HFFc6 (cell line): Measurements from ENCODE around the gene NSG1. TPM values are rescaled to one million over a fixed set of nuclear protein-coding genes. Genes with fewer than 3 reads are reported as not detected.

Experiments used
- DNase-seq: peaks from one replicate; pipeline ENCODE4 v3.0.0-alpha.2; 2018
- H3K27ac Mint-ChIP-seq: 2 replicates; pipeline ENCODE4 v1.8.0; 2020; ENCODE audit warnings: mild to moderate bottlenecking, mixed read lengths
- H3K27me3 Mint-ChIP-seq: 2 replicates; pipeline ENCODE4 v1.8.0; 2021; ENCODE audit warnings: mild to moderate bottlenecking, moderate library complexity, mixed read lengths; ENCODE audit not compliant: insufficient read depth
- H3K36me3 Mint-ChIP-seq: 2 replicates; pipeline ENCODE4 v1.8.0; 2021; ENCODE audit warnings: low read depth, mixed read lengths
- H3K4me1 Mint-ChIP-seq: 2 replicates; pipeline ENCODE4 v1.8.0; 2020; ENCODE audit warnings: low read depth, mixed read lengths
- H3K4me3 Mint-ChIP-seq: 2 replicates; pipeline ENCODE4 v1.8.0; 2020; ENCODE audit warnings: mild to moderate bottlenecking, moderate library complexity, mixed read lengths
- H3K9me3 Mint-ChIP-seq: 2 replicates; pipeline ENCODE4 v1.8.0; 2020; ENCODE audit warnings: mild to moderate bottlenecking, mixed read lengths
- total RNA-seq, 6 experiments: library from RNA; stranded (reverse); fragmentation: NEBNext Ultra II Directional; extraction: Animal tissue kit (Norgen Biotek cat#: 25700); gene quantifications; 2 replicates in 1 of 6; 3 replicates in 5 of 6; pipeline ENCODE4 v1.2.3, GENCODE V29; 2021
- TF ChIP-seq, protein P1 (sequence below): fragments of 200-600 bp; sonication (generic); IDR thresholded peaks from 2 replicates; pipeline ENCODE4 v1.5.0; 2021; ENCODE audit warnings: antibody characterized with exemption, mild to moderate bottlenecking

NSG1 gene
- total RNA-seq, 6 experiments from 2014 or later = 0.13 to 0.14 TPM; not detected in 4

DNA sequence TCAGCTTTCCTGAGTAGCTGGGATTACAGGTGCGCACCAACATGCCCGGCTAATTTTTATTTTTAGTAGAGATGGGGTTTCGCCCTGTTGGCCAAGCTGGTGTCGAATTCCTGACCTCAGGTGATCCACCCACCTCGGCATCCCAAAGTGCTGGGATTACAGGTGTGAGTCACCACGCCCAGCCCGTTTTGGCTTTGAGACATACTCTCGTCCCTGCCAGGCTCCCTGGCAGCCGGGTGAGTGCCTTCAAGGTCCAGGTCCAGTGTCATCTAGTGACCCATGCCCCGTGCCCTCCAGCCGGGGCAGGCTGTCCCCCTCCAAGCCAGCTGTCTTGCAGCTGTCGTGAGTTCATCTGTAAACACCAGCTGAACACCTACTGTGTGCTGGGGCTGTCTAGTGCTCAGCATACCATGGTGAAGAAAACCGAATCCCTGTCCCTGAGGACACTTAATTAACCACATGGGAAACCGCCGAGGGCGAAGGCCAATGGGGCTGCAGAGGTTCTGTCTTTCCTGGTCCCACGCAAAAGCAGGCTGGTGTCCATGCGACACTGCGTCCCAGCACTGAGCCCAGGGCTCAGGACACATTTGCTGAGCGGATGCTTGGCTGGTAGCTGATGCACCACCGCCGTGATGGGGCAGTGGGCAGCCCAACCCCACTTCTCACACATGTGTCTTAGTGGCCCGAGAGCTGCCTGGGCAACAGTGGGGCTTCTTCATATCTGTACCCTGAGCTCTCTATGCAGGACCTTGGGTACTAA is 21.9 kb downstream of the NSG1 start:
- no peaks in the 10 kb centered on the region for H3K36me3 Mint-ChIP-seq
- no peaks in the 10 kb centered on the region for H3K4me1 Mint-ChIP-seq
- no peaks in the 10 kb centered on the region for H3K9me3 Mint-ChIP-seq
- no peak overlapping the region for H3K4me3 Mint-ChIP-seq
- H3K27ac Mint-ChIP-seq = no peak overlapping the region
- H3K27me3 Mint-ChIP-seq = peaks cover 36% of the 10 kb centered on the region
- no peak for DNase-seq
- TF ChIP-seq, protein P1, sequence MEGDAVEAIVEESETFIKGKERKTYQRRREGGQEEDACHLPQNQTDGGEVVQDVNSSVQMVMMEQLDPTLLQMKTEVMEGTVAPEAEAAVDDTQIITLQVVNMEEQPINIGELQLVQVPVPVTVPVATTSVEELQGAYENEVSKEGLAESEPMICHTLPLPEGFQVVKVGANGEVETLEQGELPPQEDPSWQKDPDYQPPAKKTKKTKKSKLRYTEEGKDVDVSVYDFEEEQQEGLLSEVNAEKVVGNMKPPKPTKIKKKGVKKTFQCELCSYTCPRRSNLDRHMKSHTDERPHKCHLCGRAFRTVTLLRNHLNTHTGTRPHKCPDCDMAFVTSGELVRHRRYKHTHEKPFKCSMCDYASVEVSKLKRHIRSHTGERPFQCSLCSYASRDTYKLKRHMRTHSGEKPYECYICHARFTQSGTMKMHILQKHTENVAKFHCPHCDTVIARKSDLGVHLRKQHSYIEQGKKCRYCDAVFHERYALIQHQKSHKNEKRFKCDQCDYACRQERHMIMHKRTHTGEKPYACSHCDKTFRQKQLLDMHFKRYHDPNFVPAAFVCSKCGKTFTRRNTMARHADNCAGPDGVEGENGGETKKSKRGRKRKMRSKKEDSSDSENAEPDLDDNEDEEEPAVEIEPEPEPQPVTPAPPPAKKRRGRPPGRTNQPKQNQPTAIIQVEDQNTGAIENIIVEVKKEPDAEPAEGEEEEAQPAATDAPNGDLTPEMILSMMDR = no peak

- Mint-ChIP-seq H3K4me3 (no peak overlapping the region), H3K9me3 (no peaks in the 10 kb centered on the region), H3K27me3 (peaks cover 31% of the 10 kb centered on the region), H3K36me3 (no peaks in the 10 kb centered on the region), H3K27ac (no peak overlapping the region), H3K4me1 (no peaks in the 10 kb centered on the region)
- TF ChIP-seq, protein P1 = no peak
- DNase-seq = no peak
Measured at GRCh38 chr4:4409416-4410115, 22.7 kb downstream of the NSG1 start.

DNA sequence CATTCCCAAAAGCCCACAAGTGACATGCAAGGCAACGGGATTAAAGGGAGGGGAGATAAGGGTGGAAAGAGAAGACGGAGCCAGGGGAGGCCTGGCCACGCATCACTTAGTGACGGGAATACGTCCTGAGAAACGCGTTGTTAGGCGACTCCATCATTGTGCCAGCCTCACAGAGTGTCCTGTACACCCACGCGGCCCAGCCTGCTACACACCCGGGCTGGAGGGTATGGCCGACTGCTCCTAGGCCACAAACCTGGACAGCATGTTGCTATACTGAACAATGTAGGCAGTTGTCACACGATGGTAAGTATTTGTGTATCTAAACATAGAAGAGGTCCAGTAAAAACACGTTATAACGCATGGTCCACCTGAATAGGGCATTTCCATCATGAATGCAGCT is 23.4 kb downstream of the NSG1 start:
- TF ChIP-seq, protein P1 = no peak
- peaks cover 25% of the 10 kb centered on the region for H3K27me3 Mint-ChIP-seq
- no peak for DNase-seq
- H3K4me3 Mint-ChIP-seq = no peak overlapping the region
- H3K9me3 Mint-ChIP-seq = no peaks in the 10 kb centered on the region
- no peaks in the 10 kb centered on the region for H3K36me3 Mint-ChIP-seq
- no peaks in the 10 kb centered on the region for H3K4me1 Mint-ChIP-seq
- no peak overlapping the region for H3K27ac Mint-ChIP-seq

GRCh38 chr4:4411906-4412305 is 25.0 kb downstream of the NSG1 start:
- Mint-ChIP-seq H3K36me3 (peaks cover 11% of the 10 kb centered on the region), H3K4me3 (no peak overlapping the region), H3K27ac (no peak overlapping the region), H3K27me3 (peaks cover 16% of the 10 kb centered on the region), H3K9me3 (no peaks in the 10 kb centered on the region), H3K4me1 (no peaks in the 10 kb centered on the region)
- DNase-seq = no peak
- TF ChIP-seq, protein P1 = no peak

DNA sequence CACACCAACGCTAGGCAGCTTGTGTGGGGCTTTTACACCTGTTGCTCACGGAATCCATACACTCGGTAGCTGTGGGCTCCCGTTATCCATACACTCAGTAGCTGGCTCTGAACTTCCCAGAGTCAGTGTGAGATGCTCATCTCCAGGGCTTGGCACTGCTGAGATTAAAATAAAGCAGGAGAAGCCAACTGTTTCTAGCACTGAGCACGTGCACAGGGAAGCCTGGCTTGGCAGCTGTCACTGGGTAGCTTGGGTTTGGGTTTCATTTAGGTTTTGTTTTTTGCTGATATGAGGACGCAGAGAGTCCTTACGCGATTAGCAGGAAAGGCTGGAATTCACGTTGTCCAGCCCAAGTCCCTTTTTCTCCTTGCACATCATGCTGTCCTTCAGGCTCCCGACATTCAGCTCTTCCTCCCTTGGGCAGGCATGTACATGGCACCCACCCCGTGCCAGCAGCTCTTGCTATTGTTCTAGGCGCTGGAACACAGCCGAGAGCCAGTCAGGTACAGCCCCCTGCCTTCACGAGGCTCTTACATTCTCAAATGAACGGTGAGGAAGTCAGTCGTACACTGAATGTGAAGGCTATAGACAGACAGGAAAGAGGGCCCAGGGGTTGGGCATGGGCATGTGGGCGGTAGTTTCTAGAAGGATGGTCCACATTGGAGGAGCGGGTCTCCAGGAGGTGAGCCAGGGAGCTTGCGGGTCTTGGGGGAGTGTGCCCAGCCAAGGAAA is 25.9 kb downstream of the NSG1 start:
- H3K9me3 Mint-ChIP-seq = no peaks in the 10 kb centered on the region
- no peak overlapping the region for H3K4me3 Mint-ChIP-seq
- H3K27me3 Mint-ChIP-seq = peaks cover 14% of the 10 kb centered on the region
- peaks cover 14% of the 10 kb centered on the region for H3K36me3 Mint-ChIP-seq
- H3K4me1 Mint-ChIP-seq = no peaks in the 10 kb centered on the region
- no peak for DNase-seq
- H3K27ac Mint-ChIP-seq = no peak overlapping the region
- TF ChIP-seq, protein P1 = no peak
